Transverse colon (tissue), 4 donors: ENCODE results near the gene ARSI. TPM values are rescaled to one million over a fixed set of nuclear protein-coding genes. Genes with fewer than 3 reads are reported as not detected.

Experiments used
- DNase-seq: peaks from one replicate; pipeline ENCODE4 v3.0.0-alpha.2; 2019
- H3K27ac ChIP-seq, 4 donors: fragments of 200-600 bp; sonication (generic); 2 replicates each; pipeline ENCODE4 v1.5.1; 2016 to 2018; ENCODE audit warnings: inconsistent platforms in 4 of 4
- H3K27me3 ChIP-seq: fragments of 200-600 bp; sonication (generic); 2 replicates; pipeline ENCODE4 v1.5.1; 2017; ENCODE audit warnings: inconsistent platforms
- H3K36me3 ChIP-seq, 4 donors: fragments of 200-600 bp; sonication (generic); 2 replicates each; pipeline ENCODE4 v1.5.1; 2017 to 2019; ENCODE audit warnings: inconsistent platforms in 4 of 4
- H3K4me1 ChIP-seq, 4 donors: fragments of 200-600 bp; sonication (generic); 2 replicates each; pipeline ENCODE4 v1.5.1; 2017 to 2020; ENCODE audit warnings: inconsistent platforms in 4 of 4
- H3K4me3 ChIP-seq, 4 donors: fragments of 200-600 bp; sonication (generic); 1 replicate in 1 of 4; 2 replicates in 3 of 4; pipeline versions ENCODE4 v1.5.1 to v1.6.1; 2017 to 2019; ENCODE audit warnings: inconsistent platforms in 4 of 4
- H3K9me3 ChIP-seq, 2 donors: fragments of 200-600 bp; sonication (generic); 2 replicates each; pipeline ENCODE4 v1.5.1; 2017 to 2019; ENCODE audit warnings: inconsistent platforms in 2 of 2
- CTCF ChIP-seq, 5 experiments: fragments of 200-600 bp in 3 of 5; fragments of 450-650 bp in 2 of 5; sonication (generic) in 3 of 5; IDR thresholded peaks; 1 replicate in 2 of 5; 2 replicates in 3 of 5; pipeline ENCODE4 v1.5.1; 2016 to 2017; ENCODE audit warnings: antibody characterized with exemption in 5 of 5, inconsistent platforms in 3 of 5, mild to moderate bottlenecking in 2 of 5, moderate library complexity in 1 of 5
- EP300 ChIP-seq: sonication (generic); formaldehyde crosslinking; IDR thresholded peaks from one replicate; pipeline ENCODE4 v1.6.1; 2017; ENCODE audit warnings: antibody characterized with exemption, low read depth
- POLR2A ChIP-seq: fragments of 450-650 bp; IDR thresholded peaks from one replicate; pipeline ENCODE4 v1.6.1; 2016; ENCODE audit warnings: antibody characterized with exemption, mild to moderate bottlenecking, moderate library complexity
- POLR2AphosphoS5 ChIP-seq, 3 donors: sonication (generic); formaldehyde crosslinking; IDR thresholded peaks; one replicate each; pipeline ENCODE4 v1.6.1; 2016; ENCODE audit warnings: antibody characterized with exemption in 3 of 3
- WGBS, 2 donors: methylation state at CpG; one replicate each; pipeline ENCODE4 v1.1.5; 2018; ENCODE audit warnings: low coverage in 1 of 2; 5-methylcytosine and 5-hydroxymethylcytosine counted together
- in situ Hi-C, 4 donors: fragments of 200-750 bp; cut with MboI; loops; one replicate each; pipeline versions ENCODE4 v1.15.0 to v1.15.1; 2017; ENCODE audit warnings: low sequenced_read_pairs in 3 of 4, low pct_ligation_motif_present in 1 of 4, low pct_unique_long_range_greater_than_20kb in 1 of 4
- intact Hi-C: fragments of 100-400 bp; cut with DNase I; formaldehyde crosslinking; loops from one replicate; pipeline ENCODE4 v1.15.1; 2023; ENCODE audit warnings: low total_unique reads
- total RNA-seq, 4 donors: library from RNA; depleted of rRNA; stranded (reverse); fragments of >200 nt; gene quantifications; one replicate each; pipeline ENCODE4 v1.1.0, GENCODE V29; 2016

Gene ARSI
- total RNA-seq, 4 donors from 2014 or later = 0.48 to 1.6 TPM; not detected in 2

DNA sequence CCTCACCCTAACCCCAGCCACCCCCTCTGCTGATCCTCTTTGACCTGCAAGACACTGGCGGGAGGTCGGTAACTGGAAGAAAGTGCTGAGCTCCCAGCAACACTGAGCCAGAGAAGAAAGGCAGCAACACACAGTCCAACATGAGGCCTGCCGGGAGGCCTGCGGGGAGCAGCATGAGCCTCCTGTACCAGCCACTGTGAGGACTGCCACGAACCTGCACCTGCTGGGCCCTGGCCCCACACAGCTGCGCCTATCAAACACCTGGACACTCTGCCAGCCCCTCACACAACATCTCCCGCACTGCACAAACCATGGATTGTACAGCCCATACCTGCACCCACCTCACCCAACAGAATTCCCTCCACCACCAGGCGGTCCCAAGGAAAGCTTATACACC is 31.4 kb downstream of the ARSI start:
- no peaks in the 10 kb centered on the region for H3K36me3 ChIP-seq
- no peak overlapping the region for H3K4me3 ChIP-seq
- in situ Hi-C loops = loop anchor here in 1 of 4 donors (25.0 kb wide), 1 partner anchor 166 kb away; the partner anchor contains the start of gene RPS14
- H3K4me1 ChIP-seq = no peaks in the 10 kb centered on the region
- H3K9me3 ChIP-seq = no peaks in the 10 kb centered on the region
- WGBS, 2 donors = 92% methylated on average over 8 of the region's 8 CpGs; no CpG with 5 or more reads in 1 of the 2 donors
- no peak overlapping the region for H3K27ac ChIP-seq
- intact Hi-C loops = loop anchor here (5.0 kb wide), 1 partner anchor 1509 kb away; no protein-coding TSS in a partner anchor
- H3K27me3 ChIP-seq = peaks cover 13% of the 10 kb centered on the region
- DNase-seq = no peak
- TF ChIP-seq POLR2AphosphoS5 (IDR thresholded peaks at IDR 0.05) (no peak), POLR2A (no peak), EP300 (no peak), CTCF (IDR thresholded peaks at IDR 0.05) (no peak)

- in situ Hi-C loops = loop anchor here in 1 of 4 donors (25.0 kb wide), 1 partner anchor 167 kb away; the partner anchor contains the start of gene RPS14
- H3K36me3 ChIP-seq = no peaks in the 10 kb centered on the region
- no peak overlapping the region for H3K27ac ChIP-seq
Measured at GRCh38 chr5:150270541-150271295, 32.0 kb downstream of the ARSI start.

GRCh38 chr5:150266871-150267291 is 35.8 kb downstream of the ARSI start:
- Histone ChIP-seq H3K27ac (no peak overlapping the region), H3K4me1 (peaks cover 0 to 7% (median 0%) of the 10 kb centered on the region in 4 donors), H3K4me3 (no peak overlapping the region), H3K36me3 (no peaks in the 10 kb centered on the region), H3K27me3 (no peaks in the 10 kb centered on the region), H3K9me3 (no peaks in the 10 kb centered on the region)
- TF ChIP-seq POLR2AphosphoS5 (IDR thresholded peaks at IDR 0.05) (no peak), POLR2A (no peak), CTCF (IDR thresholded peaks at IDR 0.05) (no peak), EP300 (no peak)
- in situ Hi-C loops = loop anchor here in 1 of 4 donors (25.0 kb wide), 1 partner anchor 170 kb away; the partner anchor contains the start of gene RPS14
- no peak for DNase-seq
- intact Hi-C loops = no loop called here
- 52% methylated on average over 4 of the region's 4 CpGs; no CpG with 5 or more reads in 1 of the 2 donors for WGBS, 2 donors

More at GRCh38 chr5:150270541-150271295, 32.0 kb downstream of the ARSI start:
- no peak overlapping the region for H3K4me3 ChIP-seq
- no peak for DNase-seq
- no peaks in the 10 kb centered on the region for H3K4me1 ChIP-seq
- no peaks in the 10 kb centered on the region for H3K9me3 ChIP-seq
- intact Hi-C loops = loop anchor here (5.0 kb wide), 1 partner anchor 1508 kb away; no protein-coding TSS in a partner anchor
- 57% methylated on average over 12 of the region's 12 CpGs; no CpG with 5 or more reads in 1 of the 2 donors for WGBS, 2 donors
- H3K27me3 ChIP-seq = peaks cover 13% of the 10 kb centered on the region
- TF ChIP-seq POLR2A = no peak
- TF ChIP-seq POLR2AphosphoS5 (IDR thresholded peaks at IDR 0.05) = no peak
- no peak for TF ChIP-seq EP300
- TF ChIP-seq CTCF (IDR thresholded peaks at IDR 0.05) = no peak

GRCh38 chr5:150265870-150266383 is 36.8 kb downstream of the ARSI start:
- WGBS, 2 donors = 76 to 83% methylated on average over 4 to 5 of the region's 6 CpGs
- in situ Hi-C loops = loop anchor here in 1 of 4 donors (25.0 kb wide), 1 partner anchor 171 kb away; the partner anchor contains the start of gene RPS14

More at GRCh38 chr5:150265870-150266383, 36.8 kb downstream of the ARSI start:
- TF ChIP-seq CTCF (IDR thresholded peaks at IDR 0.05) (no peak), EP300 (no peak), POLR2A (no peak)
- H3K4me1 ChIP-seq = peaks cover 0 to 7% (median 0%) of the 10 kb centered on the region in 4 donors
- no peaks in the 10 kb centered on the region for H3K9me3 ChIP-seq
- no peak overlapping the region for H3K27ac ChIP-seq
- no peaks in the 10 kb centered on the region for H3K27me3 ChIP-seq
- no peaks in the 10 kb centered on the region for H3K36me3 ChIP-seq
- no peak overlapping the region for H3K4me3 ChIP-seq
- DNase-seq = no peak
- intact Hi-C loops = no loop called here
